ENCODE results near the gene SDF2L1.

The SDF2L1 gene

DNA sequence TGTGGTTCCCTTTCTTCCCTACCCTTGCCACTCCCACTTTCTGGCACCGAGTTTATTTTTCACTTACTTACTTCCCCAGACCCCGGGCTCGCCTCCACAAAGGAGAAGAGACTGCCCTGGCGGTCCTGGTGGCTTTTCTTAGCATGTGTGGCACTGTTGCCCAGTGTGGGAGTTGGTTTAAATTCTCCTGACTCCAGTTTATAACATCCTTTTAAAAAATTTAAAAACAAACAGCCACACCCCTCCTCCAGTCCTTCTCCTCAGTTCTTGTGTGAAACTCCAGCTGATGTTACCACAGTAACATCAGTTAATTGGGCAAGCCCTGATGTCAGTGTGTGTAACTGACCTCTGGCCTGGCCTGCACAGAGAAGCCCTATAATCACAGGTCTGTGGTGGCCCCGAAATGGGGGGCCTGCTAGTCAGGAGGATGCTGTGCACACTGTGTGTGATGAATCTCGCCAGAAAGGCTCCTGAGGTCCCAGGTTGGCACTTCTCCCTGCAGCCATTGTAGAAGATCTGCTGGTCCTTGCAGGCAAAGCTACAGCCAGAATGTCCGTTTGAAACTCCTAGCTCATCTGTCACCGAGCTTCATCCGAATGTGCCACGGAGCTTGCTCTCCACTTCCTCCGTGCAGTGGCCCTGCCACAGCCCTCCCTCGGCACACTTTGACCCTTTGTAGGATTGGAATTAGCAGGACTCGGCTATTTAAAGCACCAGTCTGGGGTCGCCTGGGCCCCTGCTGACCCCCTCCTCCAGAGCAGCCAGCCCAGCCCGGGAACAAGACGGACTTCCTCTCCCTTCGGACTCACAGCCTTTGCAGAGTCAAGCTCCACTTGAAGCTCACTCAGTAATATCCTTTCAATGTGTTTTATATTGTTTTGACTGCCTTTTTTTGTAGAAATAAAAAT lies 19.8 kb upstream of the SDF2L1 start:
- DNase-seq: no peak

DNA sequence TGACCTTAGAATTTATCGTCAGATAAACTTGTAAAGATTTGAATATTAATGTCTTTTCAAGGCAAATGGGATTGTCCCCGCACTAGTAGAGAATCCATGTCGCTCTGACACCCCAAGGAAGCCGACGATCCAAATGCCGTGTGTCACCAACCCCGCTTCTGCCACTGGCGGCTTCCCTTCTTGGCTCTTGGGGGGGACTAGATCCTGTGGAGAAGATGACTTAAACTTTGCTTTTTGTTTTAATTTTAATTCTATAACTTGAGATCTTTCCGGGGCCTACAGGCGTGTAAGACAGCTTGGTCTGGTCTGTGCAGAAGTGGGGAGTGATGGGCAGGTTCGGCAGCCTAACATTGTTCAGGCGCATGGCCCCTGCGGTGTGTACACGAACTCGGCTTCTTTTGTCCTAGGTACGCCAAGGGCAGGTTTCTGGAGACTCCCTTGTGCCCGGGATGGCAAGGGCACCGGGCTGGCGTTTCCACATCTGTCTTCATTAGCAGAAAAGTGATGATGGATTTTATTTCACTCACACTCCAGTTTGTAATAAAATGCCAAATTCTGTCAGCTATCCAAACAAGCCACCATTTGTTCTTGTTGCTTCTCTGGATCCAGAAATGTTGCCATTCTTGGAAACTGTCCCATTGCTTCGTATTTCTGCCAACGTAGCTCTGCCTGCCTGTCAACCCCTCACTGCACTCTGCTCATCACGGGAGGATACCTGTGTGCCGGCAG lies 19.0 kb upstream of the SDF2L1 start:
- no peak for DNase-seq

DNA sequence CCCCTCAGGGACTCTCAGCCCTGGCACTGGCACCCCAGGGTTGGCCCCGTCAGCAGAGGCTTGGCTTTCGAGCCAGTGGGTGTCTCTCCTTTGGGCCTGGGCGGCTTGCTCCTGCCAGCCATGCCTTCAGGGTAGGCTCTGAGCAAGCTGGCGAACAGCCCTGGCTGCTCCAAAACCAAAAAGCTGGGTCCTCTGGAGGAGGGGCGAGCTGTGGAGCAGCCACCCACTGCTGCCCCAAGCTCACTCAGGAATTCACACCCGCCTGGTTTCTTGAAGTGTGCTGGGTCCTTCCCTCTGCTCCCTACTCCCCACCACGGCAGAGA lies 18.5 kb upstream of the SDF2L1 start:
- DNase-seq: no peak

DNA sequence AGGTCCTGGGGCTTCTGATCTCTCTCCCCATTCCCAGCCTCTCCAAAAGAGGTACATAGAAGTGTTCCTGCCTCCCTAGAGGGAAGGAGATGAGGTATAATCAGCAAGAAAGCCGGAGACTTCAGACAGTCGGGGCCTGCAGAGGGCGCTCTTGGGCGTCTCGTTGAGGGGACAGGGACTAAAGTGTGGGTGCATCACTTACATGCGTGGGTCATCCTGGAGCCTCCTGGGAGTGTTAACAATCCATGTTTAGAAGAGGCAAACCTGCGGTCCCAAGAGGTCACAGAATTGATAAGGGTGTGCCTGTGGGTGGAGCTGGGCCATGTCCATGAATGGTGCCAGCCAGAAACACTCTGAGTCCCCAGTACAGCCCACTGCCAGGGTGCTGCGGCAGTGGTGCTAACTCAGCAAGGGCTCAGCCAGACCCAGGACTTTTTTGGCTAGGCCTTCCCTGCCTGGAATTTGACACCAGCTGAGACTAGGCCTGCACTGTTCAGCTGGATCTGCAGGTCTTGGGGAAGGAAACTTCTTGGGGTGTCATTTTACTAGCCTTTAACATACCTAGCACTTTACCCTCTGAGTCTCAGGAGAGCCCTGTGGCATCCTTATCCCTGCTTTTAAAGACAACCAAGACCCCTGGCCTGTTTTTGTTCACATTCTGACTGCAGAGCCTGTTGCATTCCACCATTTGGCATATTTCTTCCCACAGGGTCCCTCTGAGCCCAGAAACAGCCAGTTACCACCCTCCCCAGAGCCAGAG lies 17.8 kb upstream of the SDF2L1 start:
- DNase-seq: peak; percentile 55

GRCh38 chr22:21624880-21625791 lies 17.0 kb upstream of the SDF2L1 start:
- no peak for DNase-seq

DNA sequence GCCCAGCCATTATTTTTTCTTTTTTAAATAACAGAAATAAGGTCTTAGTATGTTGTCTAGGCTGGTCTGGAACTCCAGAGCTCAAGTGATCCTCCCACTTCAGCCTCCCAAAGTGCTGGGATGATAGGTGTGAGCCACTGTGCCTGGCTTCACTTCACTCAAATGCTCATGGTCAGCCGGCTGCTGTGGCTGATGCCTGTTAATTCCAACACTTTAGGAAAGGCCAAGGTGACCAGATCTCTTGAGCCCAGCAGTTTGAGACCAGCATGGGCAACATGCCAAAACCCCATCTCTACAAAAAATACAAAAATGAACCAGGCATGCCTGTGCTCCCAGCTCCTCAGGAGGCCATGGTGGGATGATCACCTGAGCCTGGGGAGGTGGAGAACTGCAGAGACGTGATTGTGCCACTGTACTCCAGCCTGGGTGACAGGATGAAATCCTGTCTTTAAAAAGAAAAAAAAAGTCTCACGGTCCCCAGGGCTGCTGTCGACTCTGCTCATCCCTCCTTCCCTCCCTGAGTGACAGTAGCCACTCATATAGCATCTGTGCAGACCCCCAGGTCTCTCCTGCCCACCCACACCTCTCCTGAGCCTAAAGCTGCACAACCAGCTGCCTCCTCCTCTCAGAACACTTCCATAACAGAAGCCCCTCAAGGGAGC lies 15.9 kb upstream of the SDF2L1 start:
- DNase-seq: no peak

- DNase-seq: no peak
Measured at GRCh38 chr22:21626735-21627469, 15.2 kb upstream of the SDF2L1 start.

DNA sequence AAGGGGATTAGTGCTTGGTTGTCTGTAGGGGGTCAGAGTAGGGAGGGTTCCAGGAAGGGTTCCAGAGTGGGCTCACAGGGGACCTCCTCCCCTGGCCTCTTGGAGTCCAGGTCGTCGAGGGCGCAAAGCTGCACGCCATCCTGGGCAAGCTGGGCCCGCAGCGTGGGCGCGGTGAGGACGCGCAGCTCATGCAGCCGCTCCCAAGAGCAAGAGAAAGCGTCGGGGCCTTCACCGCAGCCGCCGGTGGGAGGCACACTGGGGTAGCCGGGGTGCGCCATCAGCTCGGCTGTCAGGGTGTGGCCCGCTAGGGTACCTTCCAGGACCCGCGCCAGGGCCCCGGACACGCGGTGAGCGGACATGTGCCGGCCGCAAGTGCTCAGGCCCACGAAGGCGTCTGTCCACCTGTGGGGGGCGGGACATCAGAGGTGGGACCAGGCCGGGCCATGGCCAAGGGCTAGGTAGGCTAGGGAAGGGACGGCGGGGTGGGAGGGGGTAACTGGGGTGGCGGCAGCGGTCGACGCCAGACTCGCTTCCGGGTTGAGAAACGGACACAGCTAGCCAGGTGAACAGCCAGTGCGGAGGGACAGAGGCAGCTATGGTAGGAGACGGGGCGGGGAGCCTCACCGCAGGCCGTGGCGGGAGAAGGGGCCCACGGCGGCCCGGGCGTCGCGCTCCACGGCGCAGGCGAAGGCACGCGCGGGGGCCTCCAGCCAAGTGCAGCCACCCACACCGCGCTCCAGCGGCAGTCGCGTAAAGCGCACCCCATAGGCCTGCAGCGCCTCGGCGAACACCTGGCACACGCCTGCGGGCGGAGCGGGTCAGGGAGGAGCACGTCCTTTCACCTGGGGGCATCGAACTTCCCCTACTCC lies 13.5 kb upstream of the SDF2L1 start:
- no peak for DNase-seq

DNA sequence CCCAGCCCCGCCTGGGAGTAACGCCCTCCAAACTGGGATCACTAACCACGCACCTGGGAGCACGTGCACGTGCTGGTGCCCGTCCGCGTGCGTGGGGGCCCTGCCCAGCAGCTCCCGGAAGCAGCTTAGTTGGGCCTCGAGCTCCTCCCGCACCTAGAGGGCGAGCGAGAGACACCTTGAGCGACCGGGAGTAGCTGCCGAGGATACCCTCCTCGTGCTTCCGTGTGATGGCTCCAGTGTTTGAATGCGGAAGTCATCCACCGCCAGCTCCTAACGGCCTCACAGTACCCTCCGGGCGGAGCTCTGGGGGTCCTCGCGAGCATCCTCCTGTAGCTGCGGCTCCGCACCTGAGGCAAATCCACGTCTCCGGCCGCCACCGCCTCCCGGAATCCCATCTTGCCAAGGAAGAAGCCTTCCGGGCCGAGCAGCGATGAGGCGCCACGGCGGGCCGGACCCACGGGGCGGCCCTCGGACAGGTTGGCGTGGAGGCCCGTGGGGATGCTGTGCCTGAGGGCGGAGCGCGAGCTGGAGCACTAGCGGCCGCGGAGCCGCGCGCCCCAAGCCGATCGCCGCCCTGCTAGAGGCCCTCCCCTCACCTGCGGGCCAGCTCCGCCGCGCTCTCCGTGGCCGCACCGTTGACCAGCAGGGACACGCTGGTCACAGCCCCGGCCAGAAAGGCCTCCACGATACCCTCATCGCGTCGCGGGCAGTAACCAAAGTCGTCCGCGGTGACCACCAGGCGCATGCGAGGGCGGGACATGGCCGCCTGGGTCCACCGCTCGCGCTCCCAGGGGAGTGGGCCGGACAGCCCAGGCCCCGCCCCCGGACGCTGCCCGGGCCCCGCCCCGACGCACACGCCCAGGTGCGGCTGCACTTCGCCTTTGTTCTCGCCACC lies 12.6 kb upstream of the SDF2L1 start, which contains the start of gene YDJC:
Gene YDJC, minus strand, starts transcription at position 768 of the 895 bp plus-strand sequence. Its CDS starts 8 bp downstream, at position 760.
- peak; percentile 97 for DNase-seq

DNA sequence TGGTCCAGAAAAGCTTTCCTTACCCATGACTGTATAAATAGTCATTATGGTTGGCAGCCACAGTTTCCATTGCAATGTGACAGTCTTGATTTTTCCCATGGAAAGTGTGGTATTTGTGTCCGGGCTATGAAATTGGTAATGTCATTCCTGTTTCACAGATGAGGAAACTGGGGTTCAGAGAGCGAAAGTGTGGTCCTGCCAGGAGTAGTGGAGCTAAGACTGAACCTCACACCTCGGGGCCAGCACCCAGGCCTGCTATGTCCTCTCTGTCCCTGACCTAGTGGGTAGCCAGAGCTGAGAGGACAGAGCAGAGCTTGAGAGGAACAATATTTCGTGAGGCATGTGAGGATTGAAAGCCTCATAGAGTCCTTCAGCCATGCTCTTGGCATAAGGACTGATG lies 11.1 kb upstream of the SDF2L1 start:
- no peak for DNase-seq

DNA sequence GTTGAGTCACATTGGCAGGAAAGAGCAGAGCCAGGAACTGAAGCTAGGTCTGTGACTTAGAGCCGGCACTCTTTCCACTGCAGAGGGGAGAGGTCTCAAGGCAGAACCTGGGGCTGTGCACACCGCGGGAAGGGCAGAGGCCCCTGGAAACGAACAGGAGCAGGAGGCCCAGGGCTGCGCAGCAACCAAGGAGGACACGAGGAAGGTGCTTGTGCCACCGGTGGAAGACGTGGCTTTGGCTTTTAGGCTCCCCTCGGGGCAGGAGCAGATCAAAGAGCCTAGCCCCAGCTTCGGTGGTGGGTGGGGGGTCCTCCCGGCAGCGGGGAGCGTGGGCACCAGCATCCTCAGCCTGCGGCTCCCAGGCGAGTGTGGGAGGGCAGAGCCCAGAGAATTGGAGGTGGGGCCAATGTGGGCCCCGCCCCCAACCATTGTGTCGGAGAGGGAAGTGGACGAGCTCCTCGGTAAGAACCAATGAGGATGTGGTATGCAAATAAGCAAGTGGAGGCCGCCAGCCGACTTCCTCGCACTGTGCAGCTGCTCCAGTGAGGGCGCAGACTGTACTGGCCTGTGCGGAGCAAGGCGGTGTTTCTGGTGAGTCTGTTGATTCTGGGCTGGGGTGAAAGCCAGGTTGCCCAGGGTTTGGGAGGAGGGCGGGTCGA lies 9.7 kb upstream of the SDF2L1 start, which contains the start of gene CCDC116:
Gene CCDC116, plus strand, starts transcription at position 524 of the 659 bp plus-strand sequence. CDS start 422 bp downstream, outside the sequence.
- peak; percentile 73 for DNase-seq

DNA sequence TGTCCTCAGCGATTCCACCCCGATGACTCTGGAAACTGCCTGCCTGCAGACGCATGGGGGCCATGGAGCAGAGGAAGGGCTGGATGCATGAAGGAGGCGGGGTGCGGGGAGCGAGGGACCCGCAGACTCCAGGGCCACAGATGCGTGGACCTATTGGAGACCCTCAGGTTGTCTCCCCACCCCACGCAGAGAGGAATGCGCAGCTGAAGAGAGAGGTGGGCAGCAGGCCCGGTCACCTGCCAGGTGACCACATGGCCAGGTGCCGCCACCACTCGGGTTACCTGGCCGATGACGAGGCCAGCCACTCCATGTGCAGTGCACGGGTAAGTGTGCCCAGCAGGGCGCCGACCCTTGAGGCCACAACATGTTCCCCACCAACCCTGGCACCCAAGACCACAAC lies 9.2 kb upstream of the SDF2L1 start:
- DNase-seq: no peak

GRCh38 chr22:21633481-21633880 lies 8.6 kb upstream of the SDF2L1 start:
- no peak for DNase-seq

- DNase-seq: no peak
Measured at GRCh38 chr22:21634081-21634480, 8.0 kb upstream of the SDF2L1 start.

DNA sequence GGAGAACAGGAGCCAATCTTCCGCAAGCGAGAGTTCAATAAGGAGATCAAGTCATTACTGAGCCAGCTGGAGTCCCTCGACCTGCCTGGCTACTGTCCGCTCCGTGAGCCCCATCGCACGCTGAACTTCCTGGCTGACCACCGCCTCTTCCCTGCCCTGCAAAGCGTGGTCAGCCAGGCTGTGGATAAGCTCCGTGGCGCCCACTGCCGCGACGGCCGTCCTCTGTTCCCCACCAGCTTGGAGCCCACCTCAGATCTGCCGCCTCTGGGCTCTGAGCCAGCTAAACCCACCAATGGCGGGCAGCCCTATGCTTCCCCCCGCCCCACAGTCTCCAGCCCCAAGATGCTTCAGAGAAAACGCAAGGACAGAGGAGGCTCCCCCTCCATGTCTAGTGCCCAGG lies 7.3 kb upstream of the SDF2L1 start:
- no peak for DNase-seq

DNA sequence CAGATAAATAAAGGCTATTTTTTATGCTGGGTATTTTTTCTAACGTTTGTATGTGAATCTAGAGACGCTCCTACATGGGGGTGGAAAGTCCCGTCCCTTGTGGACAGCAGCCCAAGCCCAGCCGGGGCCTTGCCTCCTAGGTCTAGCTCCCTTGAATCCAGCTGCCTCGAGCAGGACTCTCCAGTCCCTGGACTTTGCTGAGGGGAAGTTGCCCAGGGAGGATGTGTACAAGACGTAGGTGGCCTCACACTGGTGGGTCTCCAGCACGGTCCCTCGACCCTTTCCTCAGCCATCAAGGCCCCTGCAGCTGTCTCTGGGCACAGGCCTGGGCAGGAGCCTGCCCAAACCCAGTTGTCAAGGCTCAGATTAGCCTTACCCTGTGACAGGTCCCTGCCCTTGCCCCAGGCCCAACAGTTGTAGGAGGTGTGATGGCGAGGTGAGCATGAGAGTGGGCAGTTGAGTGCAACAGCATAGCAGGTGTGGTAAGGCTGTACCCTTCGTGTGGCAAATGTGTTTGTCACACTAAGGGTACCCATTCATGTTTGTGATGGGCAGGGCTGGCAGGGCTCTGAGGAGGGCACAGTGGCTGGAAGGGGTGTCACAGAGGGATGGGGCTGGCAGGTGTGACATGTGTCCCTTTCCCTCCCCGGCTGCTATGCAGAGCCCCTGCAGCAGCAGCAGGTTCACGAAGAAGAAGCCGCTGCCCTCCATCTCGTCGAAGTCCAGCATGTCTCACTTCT lies 6.2 kb upstream of the SDF2L1 start:
- DNase-seq: no peak

DNA sequence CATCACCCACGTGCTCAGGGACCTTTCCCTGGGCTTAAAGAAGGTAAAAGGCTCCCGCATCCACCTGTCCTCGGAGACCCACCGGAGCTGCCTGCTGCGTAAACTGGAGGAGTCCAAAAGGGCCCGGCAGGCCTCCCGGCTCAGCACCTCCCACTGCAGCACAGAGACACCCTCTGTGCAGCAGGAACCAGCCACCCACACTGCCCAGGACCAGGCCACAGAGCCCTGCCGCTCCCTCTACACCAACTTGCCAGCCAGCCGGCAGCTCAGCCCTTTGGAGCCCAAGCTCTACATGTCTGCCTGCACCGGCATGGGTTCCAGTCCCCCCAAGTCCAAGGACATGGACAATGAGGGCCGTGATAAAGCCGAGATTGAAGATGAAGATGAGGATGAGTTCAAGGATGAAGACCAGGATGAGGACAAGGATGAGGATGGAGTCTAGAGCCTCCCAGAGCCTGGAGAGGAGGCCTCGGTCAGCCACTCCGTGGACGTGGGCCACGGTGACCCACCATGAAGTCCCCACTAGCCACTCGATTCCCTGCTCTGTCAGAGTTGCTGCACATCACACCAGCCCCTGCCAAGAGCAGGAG lies 5.4 kb upstream of the SDF2L1 start:
- no peak for DNase-seq

Measured in activated T-cell treated with anti-CD3 and anti-CD28 coated beads, Interleukin-2, amount 50 U/mL, for 1 hour (primary cell).